GM18867 (cell line): ENCODE data around the gene SYT9.
A peak's percentile ranks its signal among the peaks of the same experiment; 100 is the strongest.

Experiments
- ATAC-seq: cut with Tn5 transposase; IDR thresholded peaks from one replicate; pipeline ENCODE4 v1.9.1; 2021; ENCODE audit warnings: mild to moderate bottlenecking, moderate library complexity; ENCODE audit not compliant: unreplicated experiment

SYT9 gene

DNA sequence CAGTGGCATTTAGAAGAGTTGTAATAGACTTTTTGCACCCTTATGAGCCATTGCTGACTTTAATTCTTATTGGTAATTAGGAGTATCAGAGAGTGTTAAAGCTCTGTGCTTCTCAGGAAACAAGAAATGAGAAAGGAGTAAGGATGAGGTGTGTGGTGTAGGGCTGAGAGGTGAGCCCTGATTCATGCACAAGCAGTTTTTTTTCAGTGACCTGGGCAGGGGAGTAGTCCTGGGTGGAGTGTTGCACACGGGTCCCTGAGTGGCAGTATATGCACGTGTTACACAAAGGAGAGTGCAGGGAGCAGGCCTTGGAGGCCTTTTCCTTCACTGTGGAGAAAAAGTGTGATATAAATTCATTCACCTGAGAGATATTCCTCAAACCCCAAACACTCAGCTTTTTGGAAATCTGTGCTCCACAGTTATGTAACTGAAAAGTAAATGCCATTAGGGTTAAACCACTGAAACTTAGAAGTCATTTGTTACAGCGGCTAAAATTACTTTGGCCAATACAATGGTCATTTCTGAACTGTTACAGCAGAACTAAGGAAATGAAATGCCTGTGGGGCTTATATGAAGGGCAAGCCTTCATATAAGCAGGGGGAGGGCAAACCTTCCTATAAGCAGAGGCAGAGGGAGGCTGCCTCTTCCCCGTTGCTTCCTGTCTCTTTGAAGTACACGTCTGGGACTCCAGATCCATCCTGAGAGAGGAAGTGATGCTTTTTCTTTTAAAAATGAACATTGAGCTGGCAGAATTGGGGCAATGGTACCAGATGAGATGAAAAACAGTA is 171.0 kb downstream of the SYT9 start:
- ATAC-seq: no peak

DNA sequence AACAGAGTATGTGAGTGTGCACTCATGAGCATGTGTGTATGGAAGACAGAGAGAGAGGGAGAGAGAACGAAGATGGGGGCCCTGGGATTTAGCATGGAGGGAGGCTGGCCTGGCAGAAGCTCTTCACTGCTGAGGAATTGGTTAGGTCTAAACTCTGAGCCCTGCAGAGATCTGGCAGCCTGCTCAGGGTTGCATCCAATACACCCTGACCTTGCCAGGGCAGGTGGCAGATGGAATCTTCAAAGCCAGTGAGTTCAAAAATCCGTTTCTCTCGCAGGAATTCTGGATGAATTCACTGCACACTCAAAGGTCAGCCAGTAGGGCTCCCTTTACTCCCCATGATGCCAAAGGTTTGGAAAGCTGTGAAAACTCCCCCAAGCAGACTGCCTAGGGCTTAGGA is 172.2 kb downstream of the SYT9 start:
- no peak for ATAC-seq

DNA sequence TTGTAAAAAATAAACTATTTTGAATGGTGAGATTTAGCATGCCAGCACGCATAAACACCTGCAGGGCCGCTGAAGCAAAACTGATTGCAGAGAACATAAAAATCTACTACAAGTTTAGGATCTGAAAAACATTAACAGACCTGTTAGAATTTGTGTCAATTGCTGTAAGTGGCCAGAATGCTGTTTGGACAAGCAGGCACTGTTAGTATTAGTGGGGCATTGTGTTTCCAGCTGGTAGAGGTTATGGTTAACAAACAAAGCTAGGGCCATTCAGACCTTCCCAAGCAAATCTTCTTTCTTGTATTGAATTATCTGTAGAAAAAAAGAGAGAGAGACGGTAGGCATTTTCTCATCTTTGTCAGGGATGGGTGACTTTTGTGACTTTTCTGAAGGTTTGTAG is 176.0 kb downstream of the SYT9 start:
- ATAC-seq: no peak

DNA sequence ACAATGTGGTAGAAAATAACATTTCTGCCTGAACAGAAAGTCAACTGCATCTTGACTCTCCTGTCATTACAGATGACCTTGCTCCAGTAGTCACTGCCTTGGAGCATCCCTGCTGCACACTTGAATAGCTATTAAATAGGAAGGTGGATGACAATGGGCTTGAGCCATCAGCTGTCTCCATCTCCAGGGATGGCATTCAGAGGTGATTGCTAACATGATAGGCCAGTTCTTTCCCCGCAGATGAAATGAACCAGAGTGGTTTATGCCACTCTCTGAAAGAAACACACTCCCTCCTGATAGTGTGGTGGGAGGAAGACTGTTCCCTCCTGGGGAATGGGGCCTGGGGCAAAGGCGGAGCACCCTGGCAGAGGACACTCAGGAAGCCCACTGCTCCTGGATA is 176.5 kb downstream of the SYT9 start:
- ATAC-seq: no peak

DNA sequence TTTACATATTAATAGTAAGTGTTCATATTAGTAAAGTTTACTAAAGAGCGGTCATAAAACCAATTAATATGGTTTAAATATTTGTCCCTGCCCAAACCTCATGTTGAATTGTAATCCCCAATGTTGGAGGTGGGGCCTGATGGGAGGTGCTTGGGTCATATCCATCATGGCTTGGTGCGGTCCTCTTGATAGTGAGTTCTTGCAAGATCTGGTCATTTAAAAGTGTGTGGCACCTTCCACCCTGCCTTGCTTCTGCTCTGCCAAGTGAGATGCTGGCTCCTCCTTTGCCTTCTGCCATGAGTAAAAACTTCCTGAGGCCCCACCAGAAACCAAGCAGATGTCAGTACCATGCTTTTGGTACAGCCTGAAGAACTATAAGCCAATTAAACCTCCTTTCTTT is 178.8 kb downstream of the SYT9 start:
- no peak for ATAC-seq

DNA sequence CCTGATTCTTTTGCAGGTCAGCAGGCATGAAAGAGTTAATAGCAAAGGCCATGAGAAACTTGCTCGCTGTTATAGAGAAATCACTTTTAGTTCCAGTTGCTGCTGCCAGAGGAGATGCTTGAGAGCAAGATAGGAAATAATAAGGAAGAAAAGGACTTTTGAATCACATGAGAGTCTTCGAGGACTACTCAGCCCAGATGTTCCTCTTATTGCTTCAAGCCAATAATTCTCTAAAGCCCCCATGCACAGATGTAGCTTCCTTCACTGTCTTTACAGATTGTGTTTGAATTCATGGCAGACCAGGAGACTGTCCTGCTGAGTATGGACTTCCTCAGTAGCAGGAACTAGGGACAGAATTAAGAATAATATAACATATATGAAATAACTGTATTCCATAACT is 183.5 kb downstream of the SYT9 start:
- no peak for ATAC-seq

DNA sequence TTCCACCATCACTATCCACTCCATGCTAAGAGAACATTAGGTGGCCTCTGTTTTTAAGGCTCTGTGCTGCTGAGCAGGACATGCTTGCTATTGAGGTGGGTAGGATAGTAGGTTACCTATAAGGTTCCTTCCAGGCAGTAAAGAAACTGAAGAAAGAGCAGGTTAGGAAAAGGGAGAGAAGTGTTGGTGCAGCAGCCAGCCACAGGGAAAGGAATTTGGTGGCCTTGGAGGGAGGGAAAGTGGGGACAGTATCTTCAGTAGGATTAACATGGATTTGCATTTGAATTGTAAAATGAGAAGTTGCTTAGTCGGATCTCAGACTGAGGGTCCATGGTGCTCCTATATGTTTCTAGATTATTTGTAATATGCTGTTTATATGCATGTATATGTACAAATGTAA is 184.4 kb downstream of the SYT9 start:
- ATAC-seq: no peak

DNA sequence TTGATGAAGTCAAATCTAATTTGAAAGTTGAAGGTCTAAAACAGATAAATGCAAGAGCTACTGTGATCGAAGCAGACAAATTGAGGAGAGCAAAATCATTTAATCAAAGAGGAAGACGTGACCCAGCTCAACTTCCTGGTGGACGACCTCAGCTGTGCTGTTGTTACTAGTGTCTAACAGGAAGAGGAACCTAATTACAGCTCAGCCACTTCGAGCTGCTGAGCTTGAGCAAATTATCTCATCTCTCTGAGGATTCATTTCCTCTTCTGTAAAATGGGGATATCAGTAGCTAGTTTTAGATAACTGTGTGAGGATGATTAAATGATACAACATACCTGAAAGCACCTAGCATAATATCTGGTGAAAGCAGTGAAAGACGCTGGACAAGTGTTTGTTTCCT is 185.0 kb downstream of the SYT9 start:
- ATAC-seq: peak; percentile 81

DNA sequence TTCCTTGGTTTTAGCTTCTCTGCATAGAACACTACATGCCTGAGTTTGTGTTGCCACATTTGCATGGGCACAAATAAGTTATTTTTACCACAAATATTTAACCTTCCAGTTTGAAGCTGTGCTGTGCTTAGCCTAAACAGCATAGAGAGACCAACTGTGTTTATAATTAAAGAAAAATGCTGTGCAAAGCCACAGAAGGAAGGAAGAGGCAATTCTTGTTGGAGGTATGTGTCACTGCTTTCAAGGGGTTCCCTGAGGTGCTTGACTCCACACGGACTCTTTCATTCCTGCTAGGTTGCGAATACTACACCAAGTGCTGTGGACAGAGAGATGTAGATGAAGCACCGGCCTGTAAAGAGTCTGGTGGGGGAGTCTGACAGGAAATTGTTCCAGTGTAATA is 186.0 kb downstream of the SYT9 start:
- ATAC-seq: no peak

DNA sequence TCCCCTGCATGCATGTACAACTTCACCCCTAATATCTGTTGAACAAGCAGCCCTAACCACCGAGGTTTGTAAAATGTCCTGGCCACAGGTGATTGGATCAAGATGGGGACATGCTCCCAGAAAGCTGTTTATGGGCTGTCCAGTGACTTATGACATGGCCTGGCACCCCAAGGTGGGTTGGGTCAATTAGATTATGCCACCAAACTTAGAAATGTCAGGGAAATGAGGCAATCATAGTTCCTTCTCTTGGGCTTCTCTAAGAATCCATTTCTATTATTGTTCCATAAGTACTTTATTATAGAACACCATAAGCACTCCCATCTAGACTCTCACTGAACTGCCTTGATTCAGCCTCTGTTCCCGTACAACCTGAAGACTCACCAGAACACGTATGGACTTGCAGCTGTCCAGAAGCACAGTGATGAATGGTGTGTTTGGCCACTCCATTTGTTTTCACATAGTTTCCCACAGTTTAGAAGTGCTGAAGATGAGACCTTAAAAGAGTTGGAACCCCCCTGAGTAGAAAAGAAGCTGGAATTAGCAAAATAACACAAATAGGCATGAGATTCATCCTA is 188.1 kb downstream of the SYT9 start:
- ATAC-seq: no peak

DNA sequence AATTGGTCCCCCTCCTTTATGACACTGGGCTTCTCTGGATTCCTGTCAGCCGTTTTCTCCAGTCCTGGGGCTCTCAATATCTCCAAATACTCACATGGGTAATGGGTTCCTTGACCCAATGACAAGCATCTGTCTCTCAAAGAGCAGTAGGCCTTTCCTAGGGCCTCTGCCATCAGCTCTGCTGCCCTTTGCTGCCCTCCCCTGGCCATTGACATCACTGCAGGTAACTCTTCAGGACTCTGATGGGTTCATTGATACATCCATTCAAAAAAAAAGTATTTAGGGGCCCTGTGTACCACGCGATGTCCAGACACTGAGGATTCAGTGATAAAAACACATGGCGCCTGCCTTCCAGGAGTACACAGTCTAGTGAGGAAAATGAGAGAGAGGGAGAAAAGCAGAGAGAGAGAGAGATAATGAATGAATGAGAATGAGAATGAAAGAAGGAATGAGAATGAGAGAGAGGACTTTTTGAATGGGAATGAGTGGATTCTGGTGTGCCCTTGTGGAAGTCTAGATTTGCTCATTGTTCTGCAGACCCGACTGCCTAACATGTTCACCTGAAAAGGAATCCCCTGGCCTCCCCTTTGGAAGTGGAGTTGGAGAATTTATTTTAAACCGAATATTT is 191.0 kb downstream of the SYT9 start:
- ATAC-seq: peak; percentile 95

DNA sequence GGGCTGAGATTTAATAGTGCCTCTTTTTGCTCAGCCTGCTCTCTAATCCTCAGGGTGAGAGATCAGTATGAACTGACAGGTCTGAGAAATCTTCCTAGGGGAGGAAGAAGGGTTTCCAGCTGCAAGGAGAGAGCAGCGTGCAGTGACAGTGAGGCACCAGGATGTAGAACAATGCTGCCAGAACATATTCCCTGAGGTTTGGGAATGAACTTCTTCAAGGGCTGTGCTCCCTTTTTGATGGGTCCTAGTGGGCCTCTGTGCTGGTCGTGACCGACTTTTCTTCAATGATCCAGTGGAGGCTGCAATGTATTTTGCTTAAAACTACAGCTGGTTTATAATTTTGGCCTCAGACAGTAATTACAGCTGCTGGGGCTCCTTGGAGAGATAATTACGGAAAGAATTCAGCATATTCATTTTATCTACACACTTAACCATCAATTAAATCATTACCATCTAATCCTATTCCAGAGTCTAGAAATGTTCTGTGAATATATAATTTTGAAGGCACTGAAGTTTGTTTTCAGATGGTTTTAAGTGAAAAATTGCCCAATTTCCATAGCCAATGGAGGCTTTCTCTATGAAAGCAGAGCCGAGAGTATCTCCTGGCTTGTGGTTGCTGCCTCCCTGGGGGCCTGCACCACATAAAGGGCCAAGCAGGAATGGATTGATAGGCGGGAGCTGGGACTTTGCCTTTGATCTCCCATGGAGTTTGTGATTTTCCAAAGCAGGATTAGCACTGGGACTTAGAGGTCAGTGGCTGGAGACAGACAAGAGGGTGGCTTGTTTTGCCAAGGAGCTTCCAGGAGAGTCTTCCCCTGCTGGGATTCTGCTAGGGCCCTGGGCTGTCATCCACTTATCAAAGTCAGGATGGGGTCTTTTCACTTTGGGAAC is 192.6 kb downstream of the SYT9 start:
- ATAC-seq: no peak

DNA sequence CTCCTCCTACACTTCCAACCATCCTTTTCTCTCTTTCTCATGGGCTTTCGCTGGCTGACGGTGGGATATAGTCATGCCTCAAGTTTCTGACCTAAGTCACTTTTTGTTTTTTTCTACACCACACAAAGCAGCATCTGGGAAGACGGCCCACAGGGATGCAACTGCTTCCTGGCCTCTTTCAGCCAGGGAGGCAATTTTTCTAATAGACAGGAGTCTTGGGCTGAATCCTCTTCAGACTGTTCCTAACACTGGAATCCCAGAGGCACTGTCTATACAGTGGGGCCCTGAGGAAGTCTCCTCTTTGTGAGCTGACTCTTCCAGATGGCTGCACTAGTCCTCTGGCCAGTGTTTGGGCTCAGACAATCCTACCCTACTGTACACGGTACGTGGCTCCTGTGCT is 193.9 kb downstream of the SYT9 start:
- no peak for ATAC-seq

DNA sequence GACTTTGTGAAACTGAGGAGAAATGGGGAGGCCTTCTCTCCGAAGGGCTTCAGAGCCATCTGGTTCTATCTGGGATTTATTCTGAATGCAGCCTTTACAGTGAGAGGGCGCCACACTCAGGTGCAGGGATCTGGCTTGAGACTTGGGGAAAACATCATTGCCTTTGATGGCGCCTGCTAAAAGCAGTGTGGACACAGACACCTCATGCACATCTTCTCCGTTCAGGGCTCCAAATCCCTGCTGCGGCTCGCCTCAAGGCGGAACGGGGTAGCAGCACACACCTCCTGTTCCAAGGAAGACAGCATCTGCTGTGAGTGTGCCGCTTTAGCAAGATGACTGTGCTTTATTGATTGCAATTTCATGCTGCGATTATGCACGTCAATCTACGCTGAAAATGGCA is 196.5 kb downstream of the SYT9 start:
- ATAC-seq: no peak

DNA sequence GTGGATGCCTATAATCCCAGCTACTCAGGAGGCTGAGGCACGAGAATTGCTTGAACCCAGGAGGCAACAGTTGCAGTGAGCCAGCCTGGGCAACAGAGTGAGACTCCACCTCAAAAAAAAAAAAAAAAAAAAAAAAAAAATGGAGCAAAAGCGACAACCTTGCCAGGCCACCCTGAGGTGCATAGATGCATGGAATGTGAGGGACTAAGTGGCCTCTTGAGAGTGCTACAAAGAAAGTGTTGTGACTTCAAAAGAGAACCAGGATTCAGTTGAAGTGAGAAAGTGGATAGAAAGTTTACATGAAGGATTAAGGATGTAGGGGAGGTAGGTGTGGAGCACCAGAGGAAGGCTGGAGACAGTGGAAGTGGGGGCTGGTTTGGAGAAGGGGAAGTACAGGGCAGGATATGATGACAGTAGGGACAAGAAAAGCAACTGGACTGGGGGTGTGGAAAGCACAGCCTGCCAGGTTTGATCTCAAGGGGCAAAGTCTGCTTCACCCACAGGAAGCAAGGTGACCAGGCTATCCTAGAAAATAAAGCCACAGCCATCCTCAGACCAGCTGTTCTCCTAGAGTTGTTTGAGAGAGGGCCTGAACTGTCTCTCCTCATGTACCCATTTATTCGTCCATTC is 197.6 kb downstream of the SYT9 start:
- no peak for ATAC-seq

DNA sequence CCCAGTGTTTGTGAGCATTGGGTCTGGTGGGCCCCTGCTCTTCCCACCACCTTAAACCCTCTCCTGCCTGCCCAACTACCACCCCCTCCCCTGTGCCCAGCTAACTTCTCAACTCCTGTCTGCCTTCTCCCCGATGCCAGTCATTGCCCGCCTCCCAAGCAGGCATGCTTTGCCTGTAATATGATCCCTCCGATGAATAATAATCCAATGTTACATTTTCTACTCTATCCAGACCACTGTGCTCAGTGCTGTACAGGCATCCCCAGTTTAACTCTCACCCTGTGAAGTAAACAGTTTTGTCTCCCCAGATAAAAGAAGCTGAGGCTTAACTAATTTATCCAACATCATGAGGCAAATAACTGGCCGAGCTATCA is 198.1 kb downstream of the SYT9 start:
- ATAC-seq: no peak

DNA sequence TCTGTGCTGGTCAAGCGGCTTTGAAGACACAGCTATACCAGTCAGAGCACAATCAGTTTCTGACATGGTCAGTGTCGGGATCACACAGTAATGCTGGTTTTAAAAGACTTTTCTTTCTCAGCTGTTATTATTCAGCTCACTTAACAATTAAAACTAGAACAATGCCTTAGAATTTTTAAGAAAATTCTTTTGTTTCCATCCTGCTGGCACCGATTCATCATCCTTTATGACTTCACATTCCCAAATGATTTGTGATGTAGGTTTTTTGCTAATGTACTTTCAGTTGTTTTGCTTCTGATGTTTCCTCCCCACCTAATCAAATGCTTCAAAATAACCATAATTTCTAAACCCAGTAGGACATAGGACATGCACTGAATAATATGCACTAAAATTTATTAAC is 199.1 kb downstream of the SYT9 start:
- ATAC-seq: no peak

DNA sequence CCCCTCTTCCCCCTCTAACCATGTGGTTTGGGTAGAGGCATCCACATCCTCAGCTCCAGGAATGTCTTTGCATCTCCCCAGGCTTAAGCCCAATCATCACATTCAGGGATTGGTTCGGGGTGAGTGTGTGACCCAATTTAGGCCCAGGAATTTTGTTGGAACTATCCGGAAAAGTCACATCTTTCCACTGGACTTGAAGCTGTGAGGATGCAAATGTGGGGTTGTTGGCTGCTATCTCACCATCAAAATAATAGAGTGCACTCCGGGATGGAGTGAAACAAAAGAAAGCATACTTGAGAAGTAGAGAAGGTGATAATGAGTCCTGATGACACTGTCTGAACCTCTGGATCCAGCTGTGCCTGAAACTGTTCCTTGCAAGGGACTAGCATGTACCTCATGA is 199.8 kb downstream of the SYT9 start:
- no peak for ATAC-seq

DNA sequence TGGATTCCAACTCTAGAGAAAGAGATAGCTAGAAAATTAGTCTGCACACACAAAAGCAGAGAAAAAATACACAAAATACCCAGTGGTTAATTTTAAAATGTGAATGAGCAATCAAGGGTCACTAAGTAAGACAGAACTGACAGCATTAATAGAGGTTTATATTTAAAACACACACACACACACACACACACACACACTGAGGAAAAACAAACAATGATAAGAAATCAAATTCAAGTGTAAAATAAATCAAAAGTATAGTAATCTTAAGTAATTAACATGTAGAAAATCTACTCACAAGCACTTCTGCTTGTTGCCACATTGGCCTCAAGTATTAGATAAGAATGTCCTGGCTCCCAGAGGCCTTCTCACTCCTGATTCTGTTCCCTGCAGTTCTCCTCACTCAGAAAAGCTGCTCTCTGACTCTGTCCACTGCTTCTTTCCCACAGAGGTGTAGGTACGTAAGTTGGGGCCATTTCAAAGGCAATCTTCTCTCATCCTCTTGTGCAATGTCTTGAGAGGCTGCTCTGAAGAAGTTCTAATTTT is 200.3 kb downstream of the SYT9 start:
- ATAC-seq: no peak

DNA sequence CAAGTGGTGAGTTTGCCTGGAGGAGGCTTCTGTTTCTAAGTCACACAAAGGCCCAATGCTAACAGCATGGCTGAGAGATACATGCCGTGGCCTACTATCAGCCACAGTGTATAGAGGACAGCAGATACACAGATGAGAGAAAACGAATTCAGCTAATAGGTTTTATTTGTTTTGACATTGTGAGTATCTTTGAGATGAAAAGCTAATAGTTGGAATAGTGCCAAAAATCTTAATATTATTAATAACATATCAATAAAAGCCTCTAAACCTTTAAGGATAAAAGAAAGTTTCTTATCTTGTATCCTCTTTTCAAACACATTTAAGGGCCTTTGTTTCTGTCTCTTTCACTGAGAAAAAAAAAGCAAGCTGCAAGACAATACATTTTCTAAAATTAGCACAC is 203.2 kb downstream of the SYT9 start:
- ATAC-seq: no peak

DNA sequence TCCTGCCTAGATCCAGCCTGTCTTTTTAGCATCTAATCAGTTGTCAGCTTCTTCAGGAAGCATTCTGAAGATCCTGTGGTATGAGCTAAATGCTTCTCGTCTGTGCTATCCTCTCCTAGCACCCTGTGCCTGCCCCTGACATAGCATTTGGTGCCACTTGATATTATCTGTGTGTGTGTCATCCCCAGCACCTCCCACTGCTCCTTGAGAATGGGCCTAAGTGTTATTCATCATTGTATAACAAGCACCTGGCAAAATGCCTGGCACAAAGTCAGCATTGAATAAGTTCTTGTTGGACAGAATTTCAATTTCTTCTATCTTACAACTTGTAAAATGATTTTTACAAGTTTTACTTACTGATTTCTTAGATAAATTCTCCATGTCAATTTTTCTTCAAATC is 205.5 kb downstream of the SYT9 start:
- no peak for ATAC-seq
